GM12875 (cell line): Measurements from ENCODE around the gene CD320.
"Not testable (repeated sequence)": the region's sequence is repeated elsewhere in the genome, so short reads cannot be mapped to it uniquely, and the experiment has no call there.

Experiments used
- H3K4me3 ChIP-seq: one replicate; pipeline ENCODE4 v1.5.1; 2011; ENCODE audit warnings: low read depth, low read length, control low read depth
- CTCF ChIP-seq: IDR thresholded peaks from 2 replicates; pipeline ENCODE4 v1.5.1; 2011; ENCODE audit warnings: low read depth, mild to moderate bottlenecking, control low read depth, inconsistent platforms, low read length, moderate library complexity, borderline replicate concordance; ENCODE audit not compliant: insufficient read depth

CD320 gene

DNA sequence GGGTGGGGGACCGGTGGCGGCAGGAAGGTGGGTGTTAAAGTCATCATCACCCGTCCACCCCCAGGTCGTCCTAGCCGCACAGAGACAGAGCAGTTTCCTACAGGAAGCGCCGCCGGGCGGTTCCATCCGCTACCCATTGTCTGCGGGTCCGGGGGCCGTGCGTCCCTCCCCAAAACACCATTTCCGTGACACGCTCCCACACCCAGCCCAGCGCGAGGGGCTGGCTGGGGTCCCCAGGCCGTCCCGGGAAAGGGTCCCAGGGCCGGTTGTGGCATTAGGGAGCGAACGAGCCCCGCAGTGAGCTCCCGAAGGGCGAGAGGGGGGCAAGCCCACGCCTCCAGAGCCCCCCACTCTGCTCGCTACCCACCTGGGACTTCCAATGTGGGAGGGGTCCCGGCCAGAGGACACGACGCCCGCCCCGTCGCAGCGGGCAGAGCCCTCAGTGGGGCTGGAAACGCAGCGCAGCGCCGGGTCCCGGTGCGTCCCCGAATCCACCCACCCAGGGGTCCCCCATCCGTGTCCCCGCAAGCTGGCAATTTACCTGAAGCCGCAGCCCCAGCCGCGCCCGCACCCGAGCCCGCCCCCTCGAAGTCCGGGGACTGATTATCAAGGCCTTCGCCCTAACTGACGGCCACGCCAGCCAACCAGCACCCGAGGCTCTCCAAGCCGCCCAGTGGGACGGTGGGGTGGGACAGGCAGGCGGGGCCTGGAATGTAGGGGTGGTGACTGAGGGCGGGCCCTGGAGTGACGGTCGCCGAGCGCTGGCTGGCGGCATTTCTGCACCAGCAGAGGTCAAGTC lies 34.7 kb upstream of the CD320 start, which contains the start of gene KANK3:
TSS of gene KANK3 (minus strand) at position 579 of the 799 bp plus-strand sequence. CDS start 5,434 bp downstream, outside the sequence.
- no peak for TF ChIP-seq CTCF
- H3K4me3 ChIP-seq, result peak within 1 kb of the TSS; percentile 26

GRCh38 chr19:8342316-8342683 lies 34.1 kb upstream of the CD320 start:
- H3K4me3 ChIP-seq, result no peak overlapping the region
- TF ChIP-seq CTCF, result no peak

DNA sequence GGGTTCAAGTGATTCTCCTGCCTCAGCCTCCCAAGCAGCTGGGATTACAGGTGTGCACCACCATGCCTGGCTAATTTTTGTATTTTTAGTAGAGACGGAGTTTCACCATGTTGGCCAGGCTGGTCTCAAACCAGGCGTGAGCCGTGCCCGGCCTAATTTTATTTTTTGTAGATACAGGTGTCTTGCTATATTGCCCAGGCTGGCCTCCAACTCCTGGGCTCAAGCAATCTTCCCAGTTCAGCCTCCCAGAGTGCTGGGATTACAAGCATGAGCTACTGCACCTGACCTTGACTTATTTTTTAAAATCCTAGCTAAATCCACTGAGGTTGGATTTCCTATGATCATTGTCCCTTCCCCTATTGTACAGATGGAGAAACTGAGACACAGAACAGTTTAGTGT lies 33.3 kb upstream of the CD320 start:
- not testable (repeated sequence) for H3K4me3 ChIP-seq

- H3K4me3 ChIP-seq, result no peak overlapping the region
Measured at GRCh38 chr19:8340341-8341096, 32.4 kb upstream of the CD320 start.

DNA sequence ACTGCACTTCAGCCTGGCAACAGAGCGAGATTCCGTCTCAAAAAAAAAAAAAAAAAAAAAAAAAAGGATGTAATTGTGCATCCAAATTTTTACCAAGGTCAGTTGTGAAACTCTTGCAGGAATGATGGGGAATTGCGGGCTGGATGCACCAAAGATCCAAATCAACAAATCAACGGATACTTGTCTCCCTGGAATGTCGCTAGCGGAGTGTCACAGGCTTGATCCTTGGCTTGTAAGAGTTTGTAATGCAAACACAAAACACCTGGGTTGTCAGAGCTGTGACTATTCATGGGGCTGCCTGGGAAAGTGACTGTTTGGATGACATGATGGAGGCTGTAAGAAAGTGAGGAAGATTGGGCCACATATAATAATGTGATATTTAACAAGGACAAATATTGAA lies 30.7 kb upstream of the CD320 start:
- TF ChIP-seq CTCF, result no peak
- no peak overlapping the region for H3K4me3 ChIP-seq

More at GRCh38 chr19:8340341-8341096, 32.4 kb upstream of the CD320 start:
- 0 out of 2 replicates have a peak, but pooled peaks have one; percentile 19 for TF ChIP-seq CTCF

- no peak overlapping the region for H3K4me3 ChIP-seq
- no peak for TF ChIP-seq CTCF
Measured at GRCh38 chr19:8337728-8338127, 29.6 kb upstream of the CD320 start.

GRCh38 chr19:8336660-8337059 lies 28.5 kb upstream of the CD320 start:
- no peak overlapping the region for H3K4me3 ChIP-seq
- no peak for TF ChIP-seq CTCF
